Renal pelvis (tissue), 4 donors: ENCODE results near the gene AP2A1. TPM values are rescaled to one million over a fixed set of nuclear protein-coding genes. Genes with fewer than 3 reads are reported as not detected.

ENCODE experiments used
- DNase-seq: peaks from one replicate; pipeline ENCODE4 v3.0.0-alpha.2; 2013
- polyA plus RNA-seq, 3 donors: library from polyadenylated mRNA; unstranded; fragments of 120-200 nt; gene quantifications; one replicate each; pipeline ENCODE4 v1.2.1, GENCODE V29; 2013; ENCODE audit not compliant: insufficient read length in 3 of 3

Gene AP2A1
- polyA plus RNA-seq, 3 donors: 58.7 to 71.5 (median 68.4) TPM

- DNase-seq: no peak
These were observed 8.5 kb upstream of the AP2A1 start for GRCh38 chr19:49758292-49758691.

- no peak for DNase-seq
These were observed 5.6 kb upstream of the AP2A1 start for GRCh38 chr19:49761249-49761624.

- DNase-seq: peak; percentile 19
These were observed 5.0 kb upstream of the AP2A1 start for GRCh38 chr19:49761625-49762311.

- no peak for DNase-seq
These were observed 3.6 kb upstream of the AP2A1 start, which contains the start of gene TSKS for GRCh38 chr19:49763230-49763629. Gene TSKS, minus strand, starts transcription at chr19:49763306. Its CDS starts 59 bp downstream, at chr19:49763247.

- DNase-seq: no peak
These were observed 2.5 kb upstream of the AP2A1 start for GRCh38 chr19:49764341-49764740.

GRCh38 chr19:49766007-49766929 lies 533 bp upstream of the AP2A1 start:
- DNase-seq: peak; percentile 100

- peak; percentile 16 for DNase-seq
These were observed 580 bp downstream of the AP2A1 start for GRCh38 chr19:49767381-49767780.

GRCh38 chr19:49767967-49768581 lies 1.3 kb downstream of the AP2A1 start:
- DNase-seq: no peak

GRCh38 chr19:49770529-49770928 lies 3.7 kb downstream of the AP2A1 start:
- DNase-seq: no peak

- DNase-seq: no peak
These were observed 4.9 kb downstream of the AP2A1 start for GRCh38 chr19:49771674-49772139.

GRCh38 chr19:49772850-49773432 lies 6.1 kb downstream of the AP2A1 start:
- no peak for DNase-seq

- no peak for DNase-seq
These were observed 7.0 kb downstream of the AP2A1 start for GRCh38 chr19:49773663-49774350.

GRCh38 chr19:49774969-49775368 lies 8.2 kb downstream of the AP2A1 start:
- no peak for DNase-seq

- no peak for DNase-seq
These were observed 9.1 kb downstream of the AP2A1 start for GRCh38 chr19:49775742-49776370.

- DNase-seq: no peak
These were observed 9.6 kb downstream of the AP2A1 start for GRCh38 chr19:49776371-49776764.

GRCh38 chr19:49779731-49780555 lies 13.1 kb downstream of the AP2A1 start:
- no peak for DNase-seq

GRCh38 chr19:49780861-49781260 lies 14.1 kb downstream of the AP2A1 start:
- DNase-seq: no peak

GRCh38 chr19:49781394-49781793 lies 14.6 kb downstream of the AP2A1 start:
- DNase-seq: no peak

- DNase-seq: no peak
These were observed 15.7 kb downstream of the AP2A1 start for GRCh38 chr19:49782515-49782914.

GRCh38 chr19:49786376-49786820 lies 19.6 kb downstream of the AP2A1 start:
- DNase-seq: no peak
